HuH-7 (cell line): Measurements from ENCODE around the gene RGS6.

Experiments used
- DNase-seq: peaks from one replicate; pipeline ENCODE4 v3.0.0; 2011; ENCODE audit warnings: low spot score

The RGS6 gene

GRCh38 chr14:72014486-72014885 is 82.3 kb downstream of the RGS6 start:
- DNase-seq, result no peak

- no peak for DNase-seq
Observed at GRCh38 chr14:72017290-72017689, 85.1 kb downstream of the RGS6 start.

- no peak for DNase-seq
Observed at GRCh38 chr14:72023128-72024042, 91.2 kb downstream of the RGS6 start.

- peak; percentile 11 for DNase-seq
Observed at GRCh38 chr14:72024043-72024407, 91.8 kb downstream of the RGS6 start.

- DNase-seq, result no peak
Observed at GRCh38 chr14:72024504-72024903, 92.3 kb downstream of the RGS6 start.

- no peak for DNase-seq
Observed at GRCh38 chr14:72026536-72026935, 94.3 kb downstream of the RGS6 start.

GRCh38 chr14:72027061-72027460 is 94.8 kb downstream of the RGS6 start:
- DNase-seq, result no peak

GRCh38 chr14:72033365-72033764 is 101.1 kb downstream of the RGS6 start:
- no peak for DNase-seq

GRCh38 chr14:72040528-72040927 is 108.3 kb downstream of the RGS6 start:
- no peak for DNase-seq

- DNase-seq, result no peak
Observed at GRCh38 chr14:72045271-72045670, 113.0 kb downstream of the RGS6 start.

GRCh38 chr14:72045885-72046284 is 113.7 kb downstream of the RGS6 start:
- no peak for DNase-seq

GRCh38 chr14:72049462-72049861 is 117.2 kb downstream of the RGS6 start:
- DNase-seq, result no peak

GRCh38 chr14:72052356-72052755 is 120.1 kb downstream of the RGS6 start:
- DNase-seq, result no peak

GRCh38 chr14:72053651-72054050 is 121.4 kb downstream of the RGS6 start:
- DNase-seq, result no peak

- DNase-seq, result no peak
Observed at GRCh38 chr14:72054911-72055310, 122.7 kb downstream of the RGS6 start.

GRCh38 chr14:72057701-72058285 is 125.6 kb downstream of the RGS6 start:
- no peak for DNase-seq

GRCh38 chr14:72060460-72060859 is 128.2 kb downstream of the RGS6 start:
- DNase-seq, result no peak

GRCh38 chr14:72060917-72061316 is 128.7 kb downstream of the RGS6 start:
- no peak for DNase-seq

- DNase-seq, result no peak
Observed at GRCh38 chr14:72061718-72062117, 129.5 kb downstream of the RGS6 start.

GRCh38 chr14:72063761-72064282 is 131.6 kb downstream of the RGS6 start:
- no peak for DNase-seq

- DNase-seq, result no peak
Observed at GRCh38 chr14:72064501-72064900, 132.3 kb downstream of the RGS6 start.

GRCh38 chr14:72070458-72070857 is 138.2 kb downstream of the RGS6 start:
- no peak for DNase-seq

- no peak for DNase-seq
Observed at GRCh38 chr14:72075649-72076334, 143.6 kb downstream of the RGS6 start.
